DMS53 treated with DMSO at 0.1 percent for 48 hours (cell line): ENCODE measurements around the gene KCNAB1.

ENCODE experiments used
- DNase-seq: peaks from one replicate; lab custom pipeline; 2025; ENCODE audit not compliant: unreplicated experiment; lab: John Stamatoyannopoulos, UW

KCNAB1 gene

GRCh38 chr3:156527060-156527459, 406.7 kb downstream of the KCNAB1 start:
- no peak for DNase-seq

GRCh38 chr3:156530980-156531379, 410.6 kb downstream of the KCNAB1 start:
- no peak for DNase-seq

DNA sequence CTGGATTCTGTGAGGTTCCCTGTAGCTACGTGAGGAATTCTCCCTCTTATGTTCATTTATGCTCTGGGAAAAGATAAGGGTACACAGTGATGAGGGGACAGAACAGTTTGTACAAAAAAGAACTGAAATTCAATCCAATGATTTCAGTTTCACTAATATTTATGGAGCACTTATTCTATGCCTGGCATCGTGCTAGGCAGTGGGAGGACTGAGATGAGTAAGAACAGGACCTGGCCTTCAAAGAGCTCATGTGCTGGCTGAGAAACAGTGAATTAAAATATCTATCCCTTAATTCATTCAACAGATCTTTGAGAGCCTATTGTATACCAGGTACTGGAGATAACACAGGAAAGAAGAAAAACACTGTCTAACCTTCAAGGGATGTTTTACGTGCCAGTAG, 412.4 kb downstream of the KCNAB1 start:
- no peak for DNase-seq

GRCh38 chr3:156533205-156533604, 412.8 kb downstream of the KCNAB1 start:
- no peak for DNase-seq

DNA sequence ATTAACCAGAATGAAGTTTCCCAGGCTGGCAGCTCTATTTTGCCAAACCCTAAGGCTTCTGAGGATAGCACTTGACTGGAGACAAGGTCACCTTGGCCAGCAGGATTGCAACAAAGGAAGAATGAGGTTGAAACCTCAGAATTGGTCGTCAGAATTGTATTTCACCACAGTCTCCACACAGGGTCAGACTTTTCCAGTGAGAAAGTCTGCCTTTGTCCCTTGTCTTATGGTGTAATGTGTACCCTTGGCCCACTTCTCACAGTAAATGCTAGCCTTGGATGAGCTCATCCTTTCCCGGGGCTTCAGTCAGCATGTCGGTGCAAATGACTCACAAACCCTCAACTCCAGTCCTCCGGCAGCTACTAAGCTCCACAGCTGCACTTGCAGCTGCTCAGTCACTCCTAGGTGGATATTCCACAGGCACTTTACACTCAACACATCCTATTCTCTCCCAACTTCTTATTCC, 414.8 kb downstream of the KCNAB1 start:
- peak; percentile 83 for DNase-seq

DNA sequence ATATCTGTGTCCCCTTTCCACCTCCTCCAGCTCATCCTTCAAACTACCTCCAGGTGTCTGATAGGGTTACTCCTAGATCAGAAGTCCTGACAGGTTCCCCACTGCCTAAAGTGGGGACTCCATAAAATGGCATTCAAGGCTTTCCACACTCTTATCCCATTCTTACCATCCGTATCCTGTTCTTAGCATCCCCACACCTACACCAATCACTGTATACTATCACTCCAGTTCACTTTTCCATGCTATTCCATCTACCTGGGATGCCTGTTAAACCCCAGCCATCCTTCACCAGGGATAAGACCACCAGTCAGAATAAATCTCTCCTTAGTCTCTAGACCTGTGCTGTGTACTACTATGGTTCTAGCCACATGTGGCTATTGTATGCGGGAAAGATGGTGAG, 415.4 kb downstream of the KCNAB1 start:
- DNase-seq = no peak

DNA sequence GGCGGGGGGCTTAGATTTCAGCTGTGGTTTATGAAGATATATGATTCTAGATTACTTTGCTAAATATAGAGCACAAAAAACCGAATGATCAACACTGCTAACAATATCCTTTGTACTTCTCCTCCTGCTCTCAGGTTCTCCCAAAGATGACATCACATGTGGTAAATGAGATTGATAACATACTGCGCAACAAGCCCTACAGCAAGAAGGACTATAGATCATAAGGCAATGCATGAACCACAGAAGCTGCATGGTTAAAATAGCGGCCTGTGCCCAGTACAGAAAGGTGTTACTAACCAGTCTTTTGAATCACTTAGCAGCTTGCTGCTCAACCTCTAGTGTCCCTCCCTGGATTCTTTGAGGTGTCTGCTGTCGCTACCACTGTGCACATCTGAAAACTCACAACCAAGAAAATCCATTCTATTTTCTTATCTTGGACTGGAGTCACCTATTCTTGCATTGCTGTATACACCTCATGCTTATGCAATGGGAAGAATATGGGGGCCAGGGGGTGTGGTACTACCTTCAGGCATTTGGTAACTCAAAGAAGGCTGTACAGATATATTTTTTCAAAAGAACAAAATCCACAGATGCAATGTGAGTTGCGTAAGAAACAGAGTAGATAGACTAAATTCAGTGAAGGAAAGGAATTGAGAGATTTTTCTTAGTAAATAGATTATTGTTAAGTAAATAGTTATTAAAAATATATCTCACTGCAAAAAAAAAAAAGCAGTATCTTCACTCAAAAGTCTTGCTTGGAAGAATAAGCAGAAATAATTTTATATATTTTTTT, 416.3 kb downstream of the KCNAB1 start:
- DNase-seq = no peak

GRCh38 chr3:156539051-156539450, 418.7 kb downstream of the KCNAB1 start:
- no peak for DNase-seq

DNA sequence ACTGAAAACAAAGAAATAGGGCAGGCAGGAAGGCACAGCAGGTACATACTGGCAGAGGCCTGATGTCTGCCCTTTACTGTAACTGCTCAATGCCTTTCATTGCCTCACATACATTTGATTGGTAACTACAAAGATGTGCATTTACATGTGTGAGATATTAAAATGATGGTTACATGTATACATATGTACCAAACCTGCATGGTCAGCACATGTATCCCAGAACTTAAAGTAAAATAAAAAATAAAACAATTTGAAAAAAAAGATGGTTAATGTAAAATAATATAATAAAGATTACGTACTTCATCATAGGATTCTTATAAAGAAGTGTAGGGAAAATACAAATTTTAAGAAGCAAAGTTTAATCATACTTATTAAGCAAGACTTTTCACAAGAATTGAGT, 419.4 kb downstream of the KCNAB1 start:
- DNase-seq = no peak

DNA sequence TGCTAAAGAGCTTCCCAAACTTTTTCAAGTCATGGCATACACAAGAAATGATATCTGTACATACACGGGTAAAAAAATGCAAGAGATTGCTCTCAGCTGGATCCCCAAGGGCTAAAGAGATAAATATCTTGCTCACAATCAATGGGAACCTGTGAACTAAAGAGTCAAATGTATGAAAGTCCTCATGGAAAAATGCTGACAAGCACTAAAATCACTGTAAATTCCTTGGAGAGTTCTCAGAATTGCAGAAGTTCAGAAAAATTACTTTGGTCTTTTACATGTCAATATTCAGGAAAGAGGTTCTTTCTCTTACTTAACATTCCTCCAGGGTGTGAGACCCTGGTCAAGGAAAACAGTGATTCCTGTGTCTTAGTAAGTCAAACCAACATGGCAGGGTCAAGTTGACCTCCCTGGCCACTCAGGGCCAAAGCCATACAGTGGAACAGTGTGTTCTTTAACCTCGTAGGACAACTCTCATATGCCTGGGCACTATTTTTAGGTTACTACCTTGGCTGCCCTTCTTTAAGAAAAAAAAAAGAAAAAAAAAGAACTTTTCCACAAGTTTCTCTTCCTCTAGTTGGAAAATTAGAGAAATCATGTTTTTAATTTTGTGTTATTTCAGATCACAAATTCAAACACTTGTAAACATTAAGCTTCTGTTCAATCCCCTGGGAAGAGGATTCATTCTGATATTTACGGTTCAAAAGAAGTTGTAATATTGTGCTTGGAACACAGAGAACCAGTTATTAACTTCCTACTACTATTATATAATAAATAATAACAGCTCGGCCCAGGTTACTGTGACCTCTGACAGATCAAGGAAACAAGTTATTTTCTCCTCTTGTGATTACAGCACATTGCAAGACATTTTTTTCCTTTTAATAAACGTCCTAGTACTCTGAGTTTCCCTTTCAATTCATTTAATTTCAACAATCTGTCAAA, 422.0 kb downstream of the KCNAB1 start:
- no peak for DNase-seq

GRCh38 chr3:156543043-156543555, 422.7 kb downstream of the KCNAB1 start:
- DNase-seq = no peak

GRCh38 chr3:156547637-156548036, 427.3 kb downstream of the KCNAB1 start:
- DNase-seq = no peak

DNA sequence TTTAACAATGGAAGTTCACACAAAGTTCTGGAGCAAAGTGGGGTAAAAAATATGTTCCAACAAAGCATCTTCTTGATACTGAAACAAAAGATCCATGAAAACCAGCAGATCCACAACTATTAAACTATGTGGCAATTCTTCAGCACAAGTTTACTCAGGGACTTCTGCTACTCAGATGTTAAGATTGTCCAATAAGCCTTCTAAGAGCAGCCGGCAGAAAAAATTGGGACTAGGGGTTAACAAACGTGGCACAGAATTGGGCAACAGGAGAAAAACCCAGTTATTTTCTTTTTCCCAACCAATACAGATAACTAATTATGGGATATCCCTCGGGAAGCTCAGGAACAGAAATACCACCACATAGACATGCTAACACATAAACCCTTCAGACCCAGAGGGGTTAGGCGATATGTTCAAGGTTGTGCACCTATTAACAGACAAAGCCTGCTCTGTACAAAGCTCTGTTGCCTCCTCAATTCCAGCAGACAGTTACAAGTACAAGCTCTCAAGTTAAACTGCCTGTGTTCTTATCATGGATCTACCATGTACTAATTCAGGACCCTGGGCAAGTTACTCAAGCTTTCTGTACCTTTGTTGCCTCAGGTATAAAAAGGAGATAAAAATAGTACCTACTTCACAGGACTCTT, 427.8 kb downstream of the KCNAB1 start:
- DNase-seq = no peak

- DNase-seq = no peak
Measured at GRCh38 chr3:156548902-156549301, 428.5 kb downstream of the KCNAB1 start.

DNA sequence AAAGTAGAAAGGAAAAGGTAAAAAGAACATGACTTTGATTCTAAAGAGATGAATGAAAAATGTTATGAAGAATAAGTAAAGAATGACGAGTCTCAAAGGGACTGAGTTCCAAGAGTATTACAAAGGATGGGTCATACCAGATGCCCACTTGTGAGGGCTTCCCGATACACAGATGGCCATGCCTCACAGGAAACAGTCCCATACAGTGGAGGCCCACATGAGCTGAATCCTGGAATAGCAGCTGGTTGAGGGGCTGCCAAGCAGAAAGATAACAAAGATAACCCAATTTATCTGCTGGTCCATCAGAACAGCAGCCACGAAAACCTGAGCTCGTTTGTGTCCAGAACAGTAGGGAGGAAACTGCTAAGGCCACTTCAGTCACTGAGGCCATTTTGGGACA, 430.9 kb downstream of the KCNAB1 start:
- no peak for DNase-seq

DNA sequence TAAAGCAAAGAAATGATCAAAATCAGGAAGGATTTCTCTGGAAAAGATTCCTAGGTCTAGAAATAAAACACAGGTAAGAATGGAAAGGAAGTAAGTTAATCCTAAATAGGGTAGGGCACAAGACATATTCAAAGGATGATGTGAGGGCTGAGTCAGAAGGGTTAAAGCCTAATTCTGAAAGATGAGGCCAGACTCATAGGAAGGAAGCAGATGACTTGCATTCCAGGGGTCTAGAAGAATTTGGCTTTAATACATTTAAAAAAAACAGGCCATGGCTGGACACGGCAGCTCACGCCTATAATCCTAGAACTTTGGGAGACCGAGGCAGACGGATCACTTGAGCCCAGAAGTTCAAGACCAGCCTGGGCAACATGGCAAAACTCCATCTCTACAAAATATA, 431.4 kb downstream of the KCNAB1 start:
- DNase-seq = no peak

DNA sequence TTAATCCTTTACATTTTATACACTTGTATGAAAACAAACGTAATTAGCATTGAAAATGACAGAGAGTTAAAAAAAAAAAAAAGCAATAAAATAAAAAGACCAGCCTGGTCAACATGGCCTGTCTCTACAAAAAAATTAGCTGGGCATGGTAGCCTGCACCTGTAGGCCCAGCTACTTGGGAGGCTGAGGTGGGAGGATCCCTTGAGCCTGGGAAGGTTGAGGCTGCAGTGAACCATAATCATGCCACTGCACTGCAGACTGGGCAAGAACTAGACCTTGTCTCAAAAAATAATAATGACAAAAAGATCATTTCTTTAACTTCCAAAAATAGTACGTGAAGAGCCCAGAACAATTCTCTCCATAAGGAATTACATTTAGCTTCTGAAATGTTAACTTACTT, 432.6 kb downstream of the KCNAB1 start:
- no peak for DNase-seq

- no peak for DNase-seq
Measured at GRCh38 chr3:156553705-156554356, 433.5 kb downstream of the KCNAB1 start.

DNA sequence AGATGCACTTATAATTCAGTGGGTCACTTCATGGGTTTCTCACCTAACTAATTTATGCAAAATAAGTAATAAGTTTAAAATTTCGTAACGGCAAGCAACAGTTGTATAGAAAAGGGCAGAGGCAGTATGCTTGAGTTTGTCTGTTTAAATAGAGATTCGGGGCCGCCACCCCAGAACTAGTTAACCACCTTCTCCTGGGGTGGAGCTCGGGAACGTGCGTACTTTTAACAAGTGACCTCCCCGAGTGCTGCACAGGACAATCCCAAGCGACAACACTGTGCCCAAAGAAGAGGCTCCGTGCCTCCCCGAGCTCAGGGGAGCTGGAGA, 434.1 kb downstream of the KCNAB1 start:
- DNase-seq = no peak

- peak; percentile 93 for DNase-seq
Measured at GRCh38 chr3:156554842-156555687, 434.7 kb downstream of the KCNAB1 start, which contains the start of gene SSR3. Gene SSR3, minus strand, starts transcription at chr3:156555117. Its CDS starts 28 bp downstream, at chr3:156555089.
